Stimulated activated naive CD8-positive, alpha-beta T cell treated with anti-CD3 and anti-CD28 coated beads, Interleukin-15, amount 100 ng/mL, for 72 hours (primary cell): ENCODE data around the gene MACROH2A1.

ENCODE experiments used
- ATAC-seq: fragments of 150-1000 bp; cut with Tn5 transposase; 2 replicates; pipeline ENCODE4 v1.10.0; 2021; ENCODE audit warnings: mild to moderate bottlenecking, moderate library complexity
- DNase-seq, 2 donors: peaks; one replicate each; pipeline ENCODE4 v3.0.0; 2021 to 2022
- H3K27ac Mint-ChIP-seq, 2 donors: one replicate each; pipeline ENCODE4 v1.8.0; 2022; ENCODE audit warnings: mild to moderate bottlenecking in 2 of 2, mixed read lengths in 2 of 2, moderate library complexity in 2 of 2
- H3K27me3 Mint-ChIP-seq: one replicate; pipeline ENCODE4 v1.8.0; 2022; ENCODE audit warnings: mixed read lengths
- H3K4me1 Mint-ChIP-seq: one replicate; pipeline ENCODE4 v1.8.0; 2022; ENCODE audit warnings: mild to moderate bottlenecking, mixed read lengths
- H3K4me3 Mint-ChIP-seq, 2 donors: one replicate each; pipeline ENCODE4 v1.8.0; 2022; ENCODE audit warnings: mild to moderate bottlenecking in 2 of 2, mixed read lengths in 2 of 2, moderate library complexity in 1 of 2
- H3K9me3 Mint-ChIP-seq, 2 donors: one replicate each; pipeline ENCODE4 v1.8.0; 2022; ENCODE audit warnings: mixed read lengths in 2 of 2

MACROH2A1 gene

DNA sequence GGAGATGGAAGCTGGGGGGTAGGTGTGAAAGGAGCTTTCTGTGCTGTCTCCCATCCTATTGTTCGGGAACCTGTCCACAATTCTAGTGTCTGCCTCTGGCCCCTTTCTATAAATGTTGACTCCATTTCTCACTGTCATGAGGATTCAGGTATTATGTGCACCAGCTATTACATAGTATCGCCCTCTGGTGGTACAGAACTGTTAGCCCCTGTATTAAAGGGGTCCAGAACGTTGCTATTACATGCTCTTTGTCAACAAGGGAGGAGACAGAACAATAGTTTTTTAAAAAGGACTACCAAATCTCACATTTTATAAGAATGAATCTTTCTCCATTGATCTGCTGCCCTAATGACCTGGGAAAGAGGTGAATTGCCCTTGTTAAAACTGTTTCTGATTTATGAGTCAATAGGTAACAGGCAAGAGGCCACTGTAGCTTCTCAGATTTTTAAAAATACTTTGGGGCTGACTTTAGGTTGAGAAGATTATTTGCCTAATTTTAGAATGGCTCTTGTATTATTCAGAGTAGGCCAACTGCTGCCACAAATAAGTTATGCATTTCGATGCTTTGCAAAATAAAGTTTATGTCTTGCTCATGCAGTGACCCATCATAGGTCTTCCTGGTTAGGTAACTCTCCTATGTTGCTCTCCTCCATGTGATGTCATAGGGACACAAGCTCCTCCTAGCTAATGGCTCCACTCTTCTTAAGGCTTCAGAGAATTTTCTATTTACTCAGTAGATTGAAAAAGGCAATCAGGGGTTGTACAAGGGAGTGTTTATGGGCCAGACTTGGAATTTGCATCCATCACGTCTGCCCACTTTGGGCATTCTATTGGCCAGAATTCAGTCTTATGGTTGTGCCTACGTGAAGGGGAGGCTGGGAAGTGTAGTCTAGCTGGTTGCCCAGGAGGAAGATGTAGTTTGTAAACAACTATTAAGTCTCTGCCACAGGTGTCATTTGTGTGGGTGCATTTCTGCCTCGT, 27.4 kb upstream of the MACROH2A1 start:
- Mint-ChIP-seq H3K27me3 (peaks cover 11% of the 10 kb centered on the region), H3K9me3 (peaks cover 8 to 15% of the 10 kb centered on the region in 2 donors), H3K4me3 (no peak overlapping the region), H3K27ac (no peak overlapping the region), H3K4me1 (peaks cover 6% of the 10 kb centered on the region)
- DNase-seq, result peak in 1 of 2 donors; percentile 30
- peak; percentile 96 for ATAC-seq

DNA sequence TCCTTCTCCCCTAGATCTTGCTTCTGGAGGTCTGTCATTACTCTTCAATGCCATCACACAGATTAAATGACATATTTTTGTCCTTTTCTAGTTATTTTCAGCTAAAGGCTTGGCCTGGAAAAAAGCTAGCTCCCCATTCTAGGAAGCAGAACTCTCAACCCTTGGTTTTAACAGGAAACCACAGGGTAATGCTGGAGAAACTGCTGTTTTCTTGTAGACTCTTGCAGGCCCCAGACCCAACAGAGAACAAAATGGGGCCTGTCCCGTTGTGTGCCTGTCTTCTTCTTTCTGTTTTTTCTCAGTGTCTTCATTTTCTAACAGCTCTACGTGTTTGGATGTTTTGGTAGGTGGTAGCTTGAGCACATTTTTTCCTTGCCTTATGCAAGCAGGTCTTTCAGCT, 26.6 kb upstream of the MACROH2A1 start:
- Mint-ChIP-seq H3K27me3 (peaks cover 19% of the 10 kb centered on the region), H3K4me1 (peaks cover 6% of the 10 kb centered on the region), H3K9me3 (peaks cover 8 to 15% of the 10 kb centered on the region in 2 donors), H3K27ac (no peak overlapping the region), H3K4me3 (no peak overlapping the region)
- ATAC-seq, result no peak
- no peak for DNase-seq

DNA sequence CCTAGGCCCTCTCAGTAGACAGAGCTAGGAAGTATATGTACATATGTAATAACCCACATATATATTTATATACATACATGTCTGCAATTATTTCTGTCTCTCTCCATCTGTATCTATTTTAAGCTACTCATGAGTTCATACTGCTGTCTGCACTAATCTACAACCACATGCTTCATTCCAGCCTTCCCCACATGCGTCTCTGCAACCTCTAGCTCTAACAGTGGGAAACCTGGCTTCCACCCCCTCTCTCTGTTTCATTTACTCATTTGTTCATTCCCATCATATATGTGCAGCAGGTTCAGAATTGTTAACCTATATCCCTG, 24.8 kb upstream of the MACROH2A1 start:
- no peak overlapping the region for H3K27ac Mint-ChIP-seq
- no peak for ATAC-seq
- no peak overlapping the region for H3K4me3 Mint-ChIP-seq

DNA sequence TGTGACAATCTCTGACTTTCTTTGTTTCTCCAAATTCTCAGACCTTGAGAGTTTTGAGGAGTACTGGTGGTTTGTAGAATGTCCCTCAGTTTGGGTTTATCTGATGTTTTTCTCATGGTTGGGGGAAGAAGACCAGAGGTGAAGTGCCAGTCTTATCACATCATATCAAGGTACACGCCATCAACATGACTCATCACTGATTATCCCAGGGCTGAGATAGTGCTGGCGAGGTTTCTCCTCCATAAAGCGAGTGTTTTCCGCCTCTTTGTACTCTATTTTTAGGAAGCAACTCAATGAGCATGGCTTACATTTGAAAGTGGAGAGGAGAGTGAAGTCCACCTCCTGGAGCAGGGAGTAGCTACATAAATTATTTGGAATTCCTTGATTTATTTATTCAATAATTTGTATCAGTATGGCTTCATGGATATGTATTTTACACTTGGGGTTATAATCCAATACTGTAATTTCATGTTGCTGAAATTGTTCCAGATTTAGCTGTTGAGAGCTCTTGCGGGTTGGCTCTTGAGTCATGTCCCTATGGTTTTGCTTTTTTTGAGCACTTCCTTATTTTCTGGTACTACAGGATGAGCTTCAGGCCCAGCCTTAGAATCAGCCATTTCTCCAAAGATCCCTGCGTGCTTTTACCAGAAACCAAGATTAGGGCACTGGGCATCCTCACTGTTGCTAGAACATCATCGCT, 24.3 kb upstream of the MACROH2A1 start:
- H3K4me3 Mint-ChIP-seq, result no peak overlapping the region
- no peak for ATAC-seq
- peaks cover 30% of the 10 kb centered on the region for H3K27me3 Mint-ChIP-seq
- H3K4me1 Mint-ChIP-seq, result peaks cover 6% of the 10 kb centered on the region
- peaks cover 0 to 9% of the 10 kb centered on the region in 2 donors for H3K9me3 Mint-ChIP-seq
- no peak for DNase-seq
- H3K27ac Mint-ChIP-seq, result no peak overlapping the region

More for the DNA sequence above, 24.8 kb upstream of the MACROH2A1 start:
- peaks cover 28% of the 10 kb centered on the region for H3K27me3 Mint-ChIP-seq
- peaks cover 6% of the 10 kb centered on the region for H3K4me1 Mint-ChIP-seq
- DNase-seq, result no peak
- peaks cover 4 to 15% of the 10 kb centered on the region in 2 donors for H3K9me3 Mint-ChIP-seq

DNA sequence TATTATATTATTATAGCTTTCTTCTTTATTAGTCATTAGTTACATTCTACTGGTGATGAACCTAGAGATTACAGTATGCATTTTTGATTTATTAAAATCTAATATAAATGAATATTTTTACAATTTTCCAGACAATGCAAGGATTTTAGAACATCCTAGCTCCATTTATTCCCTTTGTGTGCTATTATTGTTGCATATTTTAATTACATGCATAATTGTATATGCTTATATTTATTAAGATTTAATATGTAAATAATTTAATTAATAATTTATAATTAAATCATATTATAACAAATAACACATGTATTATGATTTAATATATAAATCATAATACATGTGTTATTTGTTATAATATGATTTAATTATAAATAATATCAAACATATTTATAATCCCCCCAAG, 23.4 kb upstream of the MACROH2A1 start:
- Mint-ChIP-seq H3K4me3 (no peak overlapping the region), H3K27me3 (peaks cover 32% of the 10 kb centered on the region), H3K9me3 (peaks cover 0 to 7% of the 10 kb centered on the region in 2 donors), H3K4me1 (peaks cover 6% of the 10 kb centered on the region), H3K27ac (no peak overlapping the region)
- no peak for ATAC-seq
- no peak for DNase-seq

DNA sequence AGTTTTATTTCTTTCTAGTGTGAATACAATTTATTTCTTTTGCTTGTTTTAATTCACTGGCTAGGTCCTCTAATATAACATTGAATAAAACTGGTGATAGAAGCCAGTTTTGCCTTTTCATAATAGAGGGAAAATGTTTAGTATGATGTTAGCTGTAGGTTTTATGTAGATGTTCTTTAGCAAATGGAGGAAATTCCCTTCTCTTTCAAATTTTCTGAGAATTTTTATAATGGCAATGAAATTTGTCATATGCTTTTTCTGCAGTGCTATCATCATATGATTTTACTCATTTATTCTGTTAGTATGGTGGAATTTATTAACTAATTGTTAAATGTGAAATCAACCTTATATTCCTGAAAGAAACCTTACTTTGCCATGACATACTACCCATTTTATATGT, 18.1 kb upstream of the MACROH2A1 start:
- no peak for ATAC-seq
- Mint-ChIP-seq H3K27ac (no peak overlapping the region), H3K27me3 (peaks cover 46% of the 10 kb centered on the region), H3K4me1 (no peaks in the 10 kb centered on the region), H3K4me3 (no peak overlapping the region), H3K9me3 (peaks cover 0 to 7% of the 10 kb centered on the region in 2 donors)
- DNase-seq, result no peak

DNA sequence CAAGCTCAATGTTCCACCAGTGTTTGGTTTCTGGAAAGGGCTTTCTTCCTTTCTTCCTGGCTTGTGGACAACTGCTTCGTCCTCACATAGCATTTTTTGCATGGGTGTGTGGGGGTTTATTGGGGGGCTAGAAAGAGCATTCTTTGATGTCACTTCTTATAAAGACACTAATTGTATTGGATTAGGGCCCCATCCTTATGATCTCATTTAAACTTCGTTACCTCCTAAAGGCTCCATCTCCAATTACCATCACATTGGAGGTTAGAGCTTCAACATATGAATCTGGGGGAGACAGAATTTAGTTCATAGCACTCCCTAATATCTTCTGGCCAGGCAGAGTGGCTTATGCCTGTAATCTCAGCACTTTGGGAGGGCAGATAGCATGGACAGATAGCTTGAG, 6.1 kb upstream of the MACROH2A1 start:
- no peak overlapping the region for H3K4me3 Mint-ChIP-seq
- ATAC-seq (no peak), DNase-seq (no peak)
- peaks cover 5% of the 10 kb centered on the region for H3K4me1 Mint-ChIP-seq
- H3K27ac Mint-ChIP-seq, result no peak overlapping the region
- H3K9me3 Mint-ChIP-seq, result no peaks in the 10 kb centered on the region
- peaks cover 12% of the 10 kb centered on the region for H3K27me3 Mint-ChIP-seq

DNA sequence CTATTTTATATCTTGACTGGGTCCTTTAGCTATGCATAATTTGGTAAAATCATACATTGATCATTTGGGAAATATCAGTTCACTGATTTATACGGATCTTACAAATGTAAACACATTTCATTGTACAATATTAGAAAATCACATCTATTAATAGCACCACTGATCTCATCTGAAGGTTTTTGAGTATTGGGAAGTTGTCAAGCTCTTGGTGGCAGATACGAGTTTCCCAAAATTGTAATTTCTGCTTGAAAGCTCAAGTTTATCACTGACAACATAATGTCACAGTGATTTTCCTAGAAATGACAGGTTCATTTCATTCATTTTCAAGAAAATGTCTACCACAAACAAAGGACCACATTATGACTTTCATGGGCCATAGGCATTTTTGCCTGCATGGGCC, 3.0 kb upstream of the MACROH2A1 start:
- H3K9me3 Mint-ChIP-seq, result no peaks in the 10 kb centered on the region
- peaks cover 13% of the 10 kb centered on the region for H3K27me3 Mint-ChIP-seq
- ATAC-seq (no peak), DNase-seq (no peak)
- H3K27ac Mint-ChIP-seq, result no peak overlapping the region
- H3K4me1 Mint-ChIP-seq, result peaks cover 25% of the 10 kb centered on the region
- no peak overlapping the region for H3K4me3 Mint-ChIP-seq

DNA sequence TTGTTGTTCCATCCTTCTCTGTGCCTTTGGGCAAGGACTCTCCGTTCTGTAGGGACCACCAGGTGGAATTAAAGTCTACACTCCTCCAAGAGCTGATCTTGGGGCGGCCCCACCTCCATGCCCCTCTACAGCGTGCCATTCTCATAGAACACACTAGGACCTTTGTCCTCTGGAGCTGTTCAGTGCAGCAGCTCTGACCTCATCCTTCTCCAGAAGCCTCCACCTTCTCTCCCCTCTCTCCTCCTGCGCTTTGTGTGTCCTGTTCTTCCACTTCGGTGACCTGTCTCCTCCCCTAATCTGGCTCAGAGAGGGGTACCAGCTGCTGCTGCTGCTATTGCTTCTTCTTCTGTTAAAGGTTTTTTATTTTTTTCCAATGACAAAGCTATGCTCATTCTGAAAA, 1.8 kb upstream of the MACROH2A1 start:
- peaks cover 37% of the 10 kb centered on the region for H3K4me1 Mint-ChIP-seq
- H3K4me3 Mint-ChIP-seq, result peak overlapping the region in 1 of 2 donors; percentile 4
- ATAC-seq, result no peak
- no peak for DNase-seq
- no peak overlapping the region for H3K27ac Mint-ChIP-seq
- no peaks in the 10 kb centered on the region for H3K9me3 Mint-ChIP-seq
- H3K27me3 Mint-ChIP-seq, result peaks cover 13% of the 10 kb centered on the region

DNA sequence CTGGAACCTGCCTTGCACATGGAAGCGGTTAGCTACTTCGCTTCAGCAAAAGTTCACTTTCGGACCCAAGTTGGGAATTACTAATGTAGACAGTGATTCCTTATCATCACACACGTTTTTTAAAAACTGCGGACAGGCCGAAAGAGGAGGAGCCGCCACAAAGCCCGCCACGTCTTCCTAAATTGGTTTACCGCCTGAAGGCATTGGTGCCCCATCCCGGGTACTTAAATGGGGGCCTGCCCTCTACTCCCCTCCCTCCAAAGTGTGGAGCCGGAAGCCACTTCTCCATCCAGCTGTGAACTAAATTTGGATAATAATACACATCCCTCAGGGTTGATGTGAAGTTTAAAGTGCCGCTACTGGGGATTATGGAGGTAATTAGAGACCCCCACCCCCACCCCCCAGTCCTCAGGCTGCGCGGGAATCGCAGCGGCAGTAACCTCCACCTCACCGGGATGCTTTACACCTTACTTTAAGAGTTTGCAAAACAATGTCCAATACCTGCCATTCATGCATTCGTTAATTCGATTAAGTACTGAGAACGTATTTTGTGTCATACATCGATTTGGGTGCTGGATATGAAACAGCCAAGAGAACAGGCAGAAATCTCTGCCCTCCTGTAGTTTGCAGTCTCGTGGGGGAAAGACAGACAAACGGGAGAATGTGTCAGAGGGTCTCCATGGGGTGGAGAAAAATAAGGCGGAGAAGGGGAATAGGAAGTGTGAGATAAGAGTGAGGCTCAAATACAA, 937 bp upstream of the MACROH2A1 start:
- DNase-seq (no peak), ATAC-seq (no peak)
- Mint-ChIP-seq H3K9me3 (no peaks in the 10 kb centered on the region), H3K27ac (peak overlapping the region; percentile 98), H3K4me3 (peak overlapping the region; percentile 94 to 96), H3K4me1 (peaks cover 46% of the 10 kb centered on the region), H3K27me3 (peaks cover 13% of the 10 kb centered on the region)

DNA sequence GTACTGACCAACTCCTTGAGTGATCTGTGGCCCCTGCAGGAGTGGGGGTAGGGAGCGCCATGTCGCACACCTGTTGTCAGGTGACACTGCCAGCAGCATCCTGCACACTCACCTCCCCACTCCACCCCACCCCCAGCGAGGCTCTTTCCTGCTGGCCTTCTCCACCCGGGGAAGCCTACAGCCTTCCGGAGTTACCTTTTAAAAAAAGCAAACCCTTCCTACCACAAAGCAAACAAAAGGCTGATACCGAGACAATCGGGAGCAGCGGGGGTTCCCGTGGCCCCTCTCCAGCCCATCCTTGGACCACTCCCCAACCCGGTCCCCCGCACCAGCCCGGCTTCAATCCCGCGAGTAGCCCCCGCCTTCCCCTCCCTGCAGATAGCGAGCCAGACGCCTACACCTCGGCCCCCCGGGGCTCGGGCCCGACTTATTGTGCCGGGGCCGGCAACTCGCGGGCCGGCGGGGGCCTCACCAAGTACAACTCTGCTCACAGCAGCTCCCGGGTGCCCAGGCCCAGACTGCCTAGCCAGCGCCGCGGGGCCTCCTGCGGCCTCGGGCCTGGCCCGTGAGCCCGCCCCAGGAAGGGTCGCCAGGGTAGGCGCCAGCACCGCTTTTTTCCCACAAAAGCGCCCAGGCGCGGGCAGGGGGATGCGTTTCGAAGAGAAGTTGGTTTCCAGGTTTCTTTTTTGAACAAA, 724 bp downstream of the MACROH2A1 start:
- Mint-ChIP-seq H3K4me3 (peak overlapping the region; percentile 87 to 90), H3K4me1 (peaks cover 62% of the 10 kb centered on the region), H3K27ac (peak overlapping the region; percentile 93 to 96), H3K27me3 (peaks cover 13% of the 10 kb centered on the region), H3K9me3 (no peaks in the 10 kb centered on the region)
- ATAC-seq, result peak; percentile 69
- DNase-seq, result peak; percentile 43 to 62

DNA sequence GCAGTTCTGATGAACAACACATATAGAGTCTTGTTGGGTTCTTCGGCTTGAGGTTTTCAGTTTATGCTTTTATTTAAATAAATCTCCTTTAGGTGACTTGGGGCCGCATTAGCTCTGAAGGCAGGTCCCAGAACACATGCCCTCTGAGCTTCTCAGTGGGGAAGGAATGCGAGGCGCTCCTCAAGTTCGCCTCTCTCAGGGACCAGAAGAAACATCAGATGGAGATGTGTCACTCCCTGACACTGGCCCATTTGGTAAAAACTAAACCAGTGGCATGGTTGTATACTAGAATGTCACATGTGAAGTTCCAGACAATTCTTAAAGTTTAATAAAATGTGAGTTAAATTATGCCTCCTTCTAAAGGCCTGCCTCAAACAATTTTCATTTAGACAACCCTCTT, 1.9 kb downstream of the MACROH2A1 start:
- H3K27me3 Mint-ChIP-seq, result peaks cover 13% of the 10 kb centered on the region
- DNase-seq (no peak), ATAC-seq (no peak)
- H3K4me3 Mint-ChIP-seq, result peak overlapping the region; percentile 37 to 66
- no peaks in the 10 kb centered on the region for H3K9me3 Mint-ChIP-seq
- H3K27ac Mint-ChIP-seq, result peak overlapping the region in 1 of 2 donors; percentile 44
- peaks cover 74% of the 10 kb centered on the region for H3K4me1 Mint-ChIP-seq

DNA sequence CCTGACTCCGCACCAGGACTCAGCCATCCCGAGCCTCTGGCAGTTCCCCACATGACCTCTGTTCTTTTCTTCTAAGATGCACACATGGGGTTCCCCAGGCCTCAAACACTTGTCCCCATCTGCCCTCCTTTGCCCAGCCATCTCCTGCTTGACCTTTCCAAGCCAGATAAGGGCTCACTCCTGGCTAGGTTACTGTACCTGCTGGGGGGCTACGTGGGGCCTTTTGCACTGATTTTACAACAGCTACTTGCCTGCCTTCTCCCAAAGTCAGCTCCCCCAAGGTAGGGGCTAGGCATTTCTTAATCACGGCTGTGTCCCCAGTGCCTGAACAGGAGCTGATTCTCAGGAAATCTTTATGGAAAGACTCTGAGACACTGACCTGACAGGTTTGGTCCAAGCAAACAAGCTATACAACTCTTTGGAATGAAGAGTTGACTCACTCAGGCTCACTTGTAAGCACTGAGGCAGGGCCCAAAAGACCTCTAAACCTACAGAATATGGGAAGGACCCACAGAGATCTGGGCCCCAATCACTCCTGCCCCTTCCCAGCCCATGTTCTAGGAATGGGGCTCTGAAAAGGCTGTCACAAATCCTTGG, 2.5 kb downstream of the MACROH2A1 start:
- peak overlapping the region in 1 of 2 donors; percentile 4 for H3K4me3 Mint-ChIP-seq
- H3K4me1 Mint-ChIP-seq, result peaks cover 80% of the 10 kb centered on the region
- ATAC-seq (no peak), DNase-seq (no peak)
- no peaks in the 10 kb centered on the region for H3K9me3 Mint-ChIP-seq
- H3K27ac Mint-ChIP-seq, result peak overlapping the region; percentile 46 to 66
- H3K27me3 Mint-ChIP-seq, result peaks cover 13% of the 10 kb centered on the region

DNA sequence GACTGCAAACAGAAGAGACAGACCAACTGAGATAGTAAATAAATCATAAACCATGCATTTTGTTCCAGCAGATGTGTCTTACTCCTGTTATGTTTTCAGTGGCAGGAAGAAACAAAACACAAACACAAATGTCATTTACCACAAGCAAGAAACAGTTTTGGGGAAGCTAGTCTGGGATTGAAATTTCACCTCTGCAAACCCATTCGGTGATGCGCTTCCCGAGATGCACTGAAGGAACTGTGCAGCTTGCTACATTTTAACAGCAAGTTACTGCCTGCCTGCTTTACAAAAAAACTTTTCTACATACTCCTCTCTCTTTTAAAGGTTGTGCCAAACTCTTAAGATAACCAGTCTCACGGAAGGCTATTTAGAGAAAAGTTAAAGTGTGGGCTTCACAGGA, 3.2 kb downstream of the MACROH2A1 start:
- Mint-ChIP-seq H3K4me3 (no peak overlapping the region), H3K27me3 (peaks cover 8% of the 10 kb centered on the region), H3K4me1 (peaks cover 83% of the 10 kb centered on the region), H3K9me3 (no peaks in the 10 kb centered on the region), H3K27ac (no peak overlapping the region)
- ATAC-seq (no peak), DNase-seq (no peak)

DNA sequence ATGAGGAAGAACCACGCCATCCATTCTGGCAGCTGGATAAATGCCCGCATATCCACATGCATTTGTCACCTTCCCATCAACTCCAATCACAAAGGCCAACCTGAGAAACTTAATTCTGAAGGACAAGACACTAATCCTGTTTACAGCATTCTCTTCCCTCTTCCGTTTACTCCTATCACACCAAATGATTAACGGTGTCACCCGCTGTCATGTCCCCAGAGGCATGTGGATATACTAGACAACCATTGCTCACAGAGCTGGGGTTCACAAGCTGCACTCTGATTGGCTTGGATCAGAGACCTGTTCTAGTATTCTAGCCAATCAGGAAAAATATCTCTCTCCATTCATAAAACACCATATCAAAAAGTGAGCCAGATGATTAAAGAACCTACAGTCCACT, 3.6 kb downstream of the MACROH2A1 start:
- no peak for DNase-seq
- ATAC-seq, result no peak
- peak overlapping the region; percentile 16 to 24 for H3K27ac Mint-ChIP-seq
- H3K9me3 Mint-ChIP-seq, result no peaks in the 10 kb centered on the region
- no peak overlapping the region for H3K4me3 Mint-ChIP-seq
- peaks cover 81% of the 10 kb centered on the region for H3K4me1 Mint-ChIP-seq
- peaks cover 4% of the 10 kb centered on the region for H3K27me3 Mint-ChIP-seq
